ENCODE measurements around the gene DHRS3.

- no peak for TF ChIP-seq CTCF (conservative IDR thresholded peaks at IDR 0.05)
- TF ChIP-seq EZH2 (IDR thresholded peaks at IDR 0.05; ENCODE audit: low read depth): no peak
Observed at GRCh38 chr1:12518931-12519692, 98.9 kb downstream of the DHRS3 start.

Data from PC-9 (cell line).